Neural cell (in vitro differentiated cells): ENCODE data around the gene C1orf167.

Experiments
- EP300 ChIP-seq: fragments of 450-650 bp; conservative IDR thresholded peaks from 2 replicates; pipeline ENCODE4 v1.6.1; 2014; ENCODE audit warnings: antibody characterized with exemption, mild to moderate bottlenecking, moderate library complexity; ENCODE audit not compliant: poor library complexity, severe bottlenecking
- EZH2 ChIP-seq: fragments of 200-600, 300-800 bp; shearing (Covaris generic), sonication (generic); IDR thresholded peaks from 2 replicates; pipeline ENCODE4 v1.6.1; 2014; ENCODE audit warnings: antibody characterized with exemption, low read length, borderline replicate concordance, mild to moderate bottlenecking; ENCODE audit not compliant: insufficient read depth, poor library complexity, severe bottlenecking
- MXI1 ChIP-seq: fragments of 450-650 bp; conservative IDR thresholded peaks from 2 replicates; pipeline ENCODE4 v1.6.1; 2014; ENCODE audit warnings: antibody characterized with exemption, mild to moderate bottlenecking; ENCODE audit not compliant: poor library complexity, severe bottlenecking
- POLR2AphosphoS5 ChIP-seq: IDR thresholded peaks from 2 replicates; pipeline ENCODE4 v1.6.1; 2012
- SMC3 ChIP-seq: fragments of 450-650 bp; conservative IDR thresholded peaks from 2 replicates; pipeline ENCODE4 v1.6.1; 2014; ENCODE audit warnings: antibody characterized with exemption, mild to moderate bottlenecking, moderate library complexity; ENCODE audit not compliant: poor library complexity
- TF ChIP-seq, protein P1 (sequence below): fragments of 450-650 bp; IDR thresholded peaks from 2 replicates; pipeline ENCODE4 v1.5.1; 2014; ENCODE audit warnings: antibody characterized with exemption, mild to moderate bottlenecking, moderate library complexity; ENCODE audit not compliant: poor library complexity, severe bottlenecking
- TF ChIP-seq, protein P2 (sequence below): IDR thresholded peaks from 2 replicates; pipeline ENCODE4 v1.6.1; 2012; ENCODE audit warnings: borderline replicate concordance

DNA sequence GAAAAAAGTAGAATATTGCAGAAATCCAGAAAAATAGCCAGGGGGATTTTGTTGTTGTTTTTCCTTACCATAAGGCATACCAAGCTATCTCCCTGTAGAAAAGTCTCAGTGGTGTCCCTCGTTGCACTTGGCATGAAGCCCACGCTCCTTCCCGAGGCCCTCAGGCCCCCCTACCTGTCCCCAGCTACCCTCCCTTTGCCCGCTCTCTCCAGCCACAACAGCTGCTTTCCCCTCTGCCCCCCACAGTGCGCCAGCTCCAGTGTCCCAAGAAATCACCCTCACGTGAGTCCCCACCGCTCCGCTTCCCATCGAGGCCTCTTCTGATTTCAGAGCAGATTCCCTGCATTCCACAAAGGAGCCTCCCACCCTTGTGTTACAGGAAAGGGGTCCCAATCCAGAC lies 17.7 kb upstream of the C1orf167 start:
- TF ChIP-seq POLR2AphosphoS5 (no peak), MXI1 (no peak), EP300 (no peak), EZH2 (no peak), SMC3 (no peak)
- TF ChIP-seq, protein P1, sequence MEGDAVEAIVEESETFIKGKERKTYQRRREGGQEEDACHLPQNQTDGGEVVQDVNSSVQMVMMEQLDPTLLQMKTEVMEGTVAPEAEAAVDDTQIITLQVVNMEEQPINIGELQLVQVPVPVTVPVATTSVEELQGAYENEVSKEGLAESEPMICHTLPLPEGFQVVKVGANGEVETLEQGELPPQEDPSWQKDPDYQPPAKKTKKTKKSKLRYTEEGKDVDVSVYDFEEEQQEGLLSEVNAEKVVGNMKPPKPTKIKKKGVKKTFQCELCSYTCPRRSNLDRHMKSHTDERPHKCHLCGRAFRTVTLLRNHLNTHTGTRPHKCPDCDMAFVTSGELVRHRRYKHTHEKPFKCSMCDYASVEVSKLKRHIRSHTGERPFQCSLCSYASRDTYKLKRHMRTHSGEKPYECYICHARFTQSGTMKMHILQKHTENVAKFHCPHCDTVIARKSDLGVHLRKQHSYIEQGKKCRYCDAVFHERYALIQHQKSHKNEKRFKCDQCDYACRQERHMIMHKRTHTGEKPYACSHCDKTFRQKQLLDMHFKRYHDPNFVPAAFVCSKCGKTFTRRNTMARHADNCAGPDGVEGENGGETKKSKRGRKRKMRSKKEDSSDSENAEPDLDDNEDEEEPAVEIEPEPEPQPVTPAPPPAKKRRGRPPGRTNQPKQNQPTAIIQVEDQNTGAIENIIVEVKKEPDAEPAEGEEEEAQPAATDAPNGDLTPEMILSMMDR: no peak
- TF ChIP-seq, protein P2, sequence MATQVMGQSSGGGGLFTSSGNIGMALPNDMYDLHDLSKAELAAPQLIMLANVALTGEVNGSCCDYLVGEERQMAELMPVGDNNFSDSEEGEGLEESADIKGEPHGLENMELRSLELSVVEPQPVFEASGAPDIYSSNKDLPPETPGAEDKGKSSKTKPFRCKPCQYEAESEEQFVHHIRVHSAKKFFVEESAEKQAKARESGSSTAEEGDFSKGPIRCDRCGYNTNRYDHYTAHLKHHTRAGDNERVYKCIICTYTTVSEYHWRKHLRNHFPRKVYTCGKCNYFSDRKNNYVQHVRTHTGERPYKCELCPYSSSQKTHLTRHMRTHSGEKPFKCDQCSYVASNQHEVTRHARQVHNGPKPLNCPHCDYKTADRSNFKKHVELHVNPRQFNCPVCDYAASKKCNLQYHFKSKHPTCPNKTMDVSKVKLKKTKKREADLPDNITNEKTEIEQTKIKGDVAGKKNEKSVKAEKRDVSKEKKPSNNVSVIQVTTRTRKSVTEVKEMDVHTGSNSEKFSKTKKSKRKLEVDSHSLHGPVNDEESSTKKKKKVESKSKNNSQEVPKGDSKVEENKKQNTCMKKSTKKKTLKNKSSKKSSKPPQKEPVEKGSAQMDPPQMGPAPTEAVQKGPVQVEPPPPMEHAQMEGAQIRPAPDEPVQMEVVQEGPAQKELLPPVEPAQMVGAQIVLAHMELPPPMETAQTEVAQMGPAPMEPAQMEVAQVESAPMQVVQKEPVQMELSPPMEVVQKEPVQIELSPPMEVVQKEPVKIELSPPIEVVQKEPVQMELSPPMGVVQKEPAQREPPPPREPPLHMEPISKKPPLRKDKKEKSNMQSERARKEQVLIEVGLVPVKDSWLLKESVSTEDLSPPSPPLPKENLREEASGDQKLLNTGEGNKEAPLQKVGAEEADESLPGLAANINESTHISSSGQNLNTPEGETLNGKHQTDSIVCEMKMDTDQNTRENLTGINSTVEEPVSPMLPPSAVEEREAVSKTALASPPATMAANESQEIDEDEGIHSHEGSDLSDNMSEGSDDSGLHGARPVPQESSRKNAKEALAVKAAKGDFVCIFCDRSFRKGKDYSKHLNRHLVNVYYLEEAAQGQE: no peak
